UCSD-AML1 (cell line): Measurements from ENCODE around the gene ANKRD11.
"Not testable (repeated sequence)": the region's sequence is repeated elsewhere in the genome, so short reads cannot be mapped to it uniquely, and the experiment has no call there.

Experiments
- DNase-seq: peaks from one replicate; lab custom pipeline; 2025; ENCODE audit not compliant: unreplicated experiment; lab: John Stamatoyannopoulos, UW

Gene ANKRD11

GRCh38 chr16:89434490-89434889 lies 55.9 kb downstream of the ANKRD11 start:
- DNase-seq = no peak

DNA sequence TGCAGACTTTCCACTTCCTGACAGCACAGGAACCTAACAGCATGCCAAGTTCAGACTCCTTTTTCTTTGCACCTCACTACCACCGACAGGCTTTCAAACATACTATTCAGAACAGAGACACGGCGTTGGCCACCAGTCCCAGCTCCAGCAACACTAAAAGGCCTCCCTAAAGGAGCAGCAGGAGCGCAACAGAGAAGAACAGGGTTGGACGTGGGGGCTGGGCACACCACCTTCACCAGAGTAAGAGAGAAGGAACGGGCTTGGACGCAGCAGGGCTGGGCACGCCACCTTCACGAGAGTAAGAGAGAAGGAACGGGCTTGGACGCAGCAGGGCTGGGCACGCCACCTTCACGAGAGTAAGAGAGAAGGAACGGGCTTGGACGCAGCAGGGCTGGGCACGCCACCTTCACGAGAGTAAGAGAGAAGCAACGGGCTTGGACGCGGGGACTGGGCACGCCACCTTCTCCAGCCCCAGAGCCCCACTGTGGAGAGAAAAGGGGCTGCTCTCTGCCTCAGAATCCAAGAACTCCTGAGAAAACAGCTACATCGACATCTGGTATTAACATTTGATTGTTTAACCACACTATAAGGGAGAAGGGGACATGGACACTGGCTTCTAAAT lies 56.9 kb downstream of the ANKRD11 start:
- not testable (repeated sequence) for DNase-seq

DNA sequence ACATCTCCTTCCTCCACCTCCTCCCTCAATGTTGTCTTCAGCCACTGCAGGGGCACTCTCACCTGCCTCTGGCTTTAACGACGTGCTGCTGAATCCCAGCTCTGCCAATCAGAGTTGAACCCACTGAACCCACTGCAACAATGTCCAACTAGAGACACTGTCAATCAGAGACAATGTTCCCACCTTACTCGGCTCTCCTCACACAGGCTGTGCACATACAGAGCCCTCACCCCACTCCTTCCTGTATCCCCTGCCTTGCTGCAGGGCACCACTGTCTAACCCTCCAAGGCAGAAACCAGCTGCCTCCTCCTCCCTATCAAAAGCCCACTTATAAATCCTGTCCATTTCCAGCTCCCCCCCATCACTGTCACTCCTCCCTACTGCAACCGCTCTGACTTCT lies 58.7 kb downstream of the ANKRD11 start:
- no peak for DNase-seq

GRCh38 chr16:89431158-89431584 lies 59.2 kb downstream of the ANKRD11 start:
- no peak for DNase-seq

- no peak for DNase-seq
Observed at GRCh38 chr16:89430436-89431157, 59.8 kb downstream of the ANKRD11 start.

DNA sequence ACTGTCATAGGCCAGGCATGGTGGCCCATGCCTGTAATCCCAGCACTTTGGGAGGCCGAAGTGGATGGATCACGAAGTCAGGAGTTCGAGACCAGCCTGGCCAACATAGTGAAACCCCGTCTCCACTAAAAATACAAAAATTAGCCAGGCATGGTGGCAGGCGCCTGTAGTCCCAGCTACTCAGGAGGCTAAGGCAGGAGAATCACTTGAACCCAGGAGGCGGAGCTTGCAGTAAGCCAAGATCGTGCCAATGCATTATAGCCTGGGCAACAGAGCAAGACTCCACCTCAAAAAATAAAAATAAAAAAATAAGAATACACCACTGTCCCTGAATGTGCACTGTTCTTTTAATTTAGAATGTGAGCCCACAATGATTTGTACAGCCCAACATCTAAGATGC lies 61.8 kb downstream of the ANKRD11 start:
- not testable (repeated sequence) for DNase-seq

DNA sequence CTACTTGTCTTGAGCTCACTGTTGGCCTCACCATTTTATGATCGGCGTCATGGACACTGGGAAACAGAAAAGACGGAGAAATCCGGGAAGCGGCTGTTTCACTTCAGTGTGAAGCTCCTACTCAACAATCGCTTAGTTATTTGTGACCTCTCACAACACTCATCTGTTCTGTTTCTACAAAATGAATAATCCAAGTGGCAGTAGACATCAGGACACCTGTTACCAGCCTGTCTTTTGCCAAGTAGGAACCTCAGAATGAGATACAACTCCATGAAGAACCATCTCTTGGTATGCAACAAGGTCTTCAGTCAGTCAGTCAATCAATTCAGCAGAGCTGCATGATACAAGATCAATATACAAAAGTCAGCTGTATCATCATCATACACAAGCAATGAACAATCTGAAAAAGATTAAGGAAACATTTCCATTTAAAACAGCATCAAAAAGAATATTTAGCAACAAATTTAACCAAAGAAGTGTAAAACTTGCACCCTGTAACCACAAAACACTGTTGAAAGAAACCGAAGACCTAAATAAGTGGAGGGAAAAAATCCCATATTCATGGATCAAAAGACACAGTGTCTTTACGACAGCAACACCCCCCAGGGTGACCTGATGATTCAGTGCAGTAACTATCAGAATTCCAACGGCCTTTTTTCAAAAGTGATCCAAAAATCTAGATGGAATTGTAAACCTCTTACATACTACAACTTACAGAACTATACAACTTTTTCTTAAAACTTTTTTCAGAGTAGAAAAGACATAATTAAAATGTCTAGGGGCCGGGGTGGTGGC lies 63.4 kb downstream of the ANKRD11 start:
- no peak for DNase-seq

GRCh38 chr16:89425523-89425922 lies 64.8 kb downstream of the ANKRD11 start:
- DNase-seq = no peak

DNA sequence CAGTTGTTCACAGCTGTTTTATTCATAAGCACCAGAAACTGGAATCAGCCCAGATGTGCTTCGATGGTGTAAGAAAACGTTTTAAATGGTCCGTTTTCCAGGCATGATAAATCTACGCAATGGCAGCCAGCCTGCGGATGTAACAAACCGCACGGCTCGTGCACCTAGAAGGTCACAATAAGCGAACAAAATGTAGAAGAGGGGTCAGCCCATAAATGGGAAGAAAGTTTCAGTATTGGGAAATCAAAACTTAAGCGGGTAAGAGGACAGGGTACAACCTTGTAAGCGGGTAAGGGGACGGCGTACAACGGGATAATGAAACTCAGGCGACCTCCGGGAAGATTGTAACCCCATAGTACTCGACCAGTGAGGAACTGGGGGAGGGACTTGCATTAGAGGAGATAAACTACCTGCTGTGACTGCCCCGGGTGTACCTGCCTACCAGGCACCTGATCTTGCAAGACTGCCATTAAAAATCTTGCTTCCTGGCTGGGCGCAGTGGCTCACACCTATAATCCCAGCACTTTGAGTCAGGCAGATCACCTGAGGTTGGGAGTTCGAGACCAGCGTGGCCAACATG lies 66.6 kb downstream of the ANKRD11 start:
- no peak for DNase-seq

DNA sequence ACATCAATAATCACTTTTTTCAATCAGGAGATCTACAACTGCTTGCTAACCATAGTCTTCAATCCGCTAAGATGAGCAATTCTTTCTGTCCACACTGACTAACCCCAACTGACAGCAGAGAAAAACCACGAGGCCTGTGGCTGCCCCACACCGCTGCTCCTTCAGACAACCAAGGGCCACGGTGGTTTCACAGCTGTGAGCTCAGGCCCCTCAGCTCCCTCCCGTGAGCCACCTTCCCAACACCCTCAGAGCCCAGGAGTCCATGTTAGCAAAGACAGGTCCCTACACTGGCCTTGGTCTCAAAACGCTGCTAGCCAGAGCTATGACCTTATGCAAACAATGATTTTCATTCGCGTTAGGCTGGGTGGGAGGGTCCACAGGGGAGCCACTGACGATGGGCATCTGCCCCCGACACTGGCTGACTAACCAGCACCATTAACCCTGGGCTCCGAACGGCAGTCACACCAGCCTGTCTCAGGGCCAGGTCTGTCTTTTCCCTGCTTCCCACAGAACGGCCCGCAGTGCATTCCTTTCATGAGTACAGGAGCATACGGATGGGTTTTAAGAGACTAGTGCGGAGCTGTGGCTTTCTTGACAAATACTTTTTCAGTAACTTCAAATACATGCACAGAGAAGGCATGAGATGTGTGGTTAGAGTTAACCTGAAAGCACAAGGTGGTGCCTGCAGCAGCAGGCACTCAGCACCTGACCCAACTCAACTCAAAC lies 67.3 kb downstream of the ANKRD11 start:
- DNase-seq = no peak

- no peak for DNase-seq
Observed at GRCh38 chr16:89422527-89422904, 67.8 kb downstream of the ANKRD11 start.

- not testable (repeated sequence) for DNase-seq
Observed at GRCh38 chr16:89421300-89421699, 69.1 kb downstream of the ANKRD11 start.

DNA sequence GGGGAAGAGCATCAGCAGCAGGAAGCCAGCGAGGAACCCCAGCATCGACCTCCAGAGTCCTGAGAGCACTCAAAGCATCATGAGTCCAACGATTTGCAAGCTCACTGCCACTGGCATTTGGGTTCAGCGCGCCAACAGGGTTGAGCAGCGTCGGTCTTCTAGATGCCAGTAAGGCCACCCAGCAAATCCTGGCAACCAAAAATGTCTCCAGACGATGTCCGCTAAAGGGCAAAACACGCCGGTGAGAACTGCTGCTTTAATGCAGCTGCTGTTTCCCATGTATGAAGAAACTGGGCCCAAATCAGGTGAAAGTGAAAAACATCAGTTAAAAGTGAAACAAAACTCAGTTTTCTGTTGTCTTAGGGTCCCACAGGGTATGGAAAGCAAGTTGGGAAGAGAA lies 70.2 kb downstream of the ANKRD11 start:
- no peak for DNase-seq

DNA sequence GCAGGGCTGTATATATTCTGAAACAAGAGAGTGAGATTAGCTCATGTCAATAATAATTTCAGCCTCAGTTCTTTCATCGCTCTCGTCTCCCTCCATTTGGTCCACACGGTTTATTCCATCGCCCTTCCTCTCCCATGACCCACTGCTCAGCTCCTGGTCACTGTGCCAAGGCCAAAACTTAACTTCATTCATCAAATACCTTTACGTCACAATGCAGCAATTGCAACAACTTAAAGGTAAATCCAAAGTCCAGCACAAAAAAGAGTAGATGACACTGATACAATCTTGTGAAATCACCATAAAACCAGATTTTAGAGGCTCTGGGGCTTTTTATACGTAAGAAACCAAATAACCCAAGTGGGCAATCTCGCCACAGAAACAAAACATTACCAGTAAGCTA lies 72.0 kb downstream of the ANKRD11 start:
- DNase-seq = no peak

GRCh38 chr16:89417352-89417751 lies 73.0 kb downstream of the ANKRD11 start:
- no peak for DNase-seq

GRCh38 chr16:89413811-89414585 lies 76.4 kb downstream of the ANKRD11 start:
- DNase-seq = no peak

GRCh38 chr16:89412811-89413210 lies 77.5 kb downstream of the ANKRD11 start:
- no peak for DNase-seq

GRCh38 chr16:89411335-89411850 lies 79.0 kb downstream of the ANKRD11 start:
- no peak for DNase-seq

- DNase-seq = no peak
Observed at GRCh38 chr16:89410794-89411309, 79.5 kb downstream of the ANKRD11 start.

DNA sequence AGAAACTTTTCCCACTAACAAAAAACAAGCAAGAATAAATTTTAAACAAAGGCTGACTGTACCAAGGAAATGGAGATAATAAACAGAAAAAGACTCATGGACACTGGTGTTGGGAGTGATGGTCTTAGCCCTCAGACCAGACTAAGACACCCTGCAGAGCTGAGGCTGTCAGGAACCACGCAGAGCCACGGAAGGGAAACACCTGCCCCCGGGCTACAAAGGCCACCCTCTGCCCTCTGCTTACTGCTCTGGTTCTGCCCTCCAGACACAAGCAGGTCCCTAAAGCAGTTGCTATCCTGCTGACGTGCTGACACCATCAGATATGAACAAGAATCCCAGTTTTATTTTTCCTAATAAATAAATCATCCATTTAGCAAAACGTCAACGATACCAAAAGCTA lies 80.0 kb downstream of the ANKRD11 start:
- DNase-seq = no peak
